Measurements from ENCODE around the gene PIN1. TPM values are rescaled to one million over a fixed set of nuclear protein-coding genes. Genes with fewer than 3 reads are reported as not detected.

Gene PIN1
- total and polyA plus RNA-seq, 2 of the 8 experiments (the other 6 are each of a cell fraction or from before 2014, with no cell fraction given), result 78.3 to 90.8 TPM

- TF ChIP-seq CTCF (IDR thresholded peaks at IDR 0.05; ENCODE audit: control extremely low read depth in 1 of 3, insufficient read depth in 1 of 3, low read depth in 1 of 3, low read length in 3 of 3) (peak in 2 of 3 experiments; percentile 10 to 12; a peak in 1 of 4 replicates), POU5F1 (IDR thresholded peaks at IDR 0.05; ENCODE audit: low read depth, low read length) (no peak), USF2 (IDR thresholded peaks at IDR 0.05; ENCODE audit: low read length) (peak; percentile 15; the same call in 1 of the 2 replicates), RNF2 (IDR thresholded peaks at IDR 0.05; ENCODE audit: borderline replicate concordance, low read depth, low read length, missing control alignments, poor library complexity, severe bottlenecking) (no peak), TBP (IDR thresholded peaks at IDR 0.05; ENCODE audit: low read depth, low read length) (peak; percentile 68; the same call in 1 of the 2 replicates), TAF1 (IDR thresholded peaks at IDR 0.05; ENCODE audit: low read depth, low read length) (peak; percentile 69), ASH2L (IDR thresholded peaks at IDR 0.05; ENCODE audit: low read length) (peak; percentile 73), CTBP2 (IDR thresholded peaks at IDR 0.05; ENCODE audit: borderline replicate concordance, insufficient read depth, insufficient read length, low read length) (no peak), HDAC2 (IDR thresholded peaks at IDR 0.05; ENCODE audit: borderline replicate concordance in 1 of 2, low read depth in 2 of 2, low read length in 2 of 2) (peak; percentile 58 to 64; a peak in 1 of 4 replicates), TCF12 (IDR thresholded peaks at IDR 0.05; ENCODE audit: low read depth, low read length) (0 out of 2 replicates have a peak, but pooled peaks have one; percentile 67), EZH2 (IDR thresholded peaks at IDR 0.05; ENCODE audit: low read depth, low read length, severe bottlenecking) (no peak)
Observed at GRCh38 chr19:9792206-9793070, 42.7 kb upstream of the PIN1 start (continued).
